ENCODE data around the gene SLC14A1.

SLC14A1 gene

DNA sequence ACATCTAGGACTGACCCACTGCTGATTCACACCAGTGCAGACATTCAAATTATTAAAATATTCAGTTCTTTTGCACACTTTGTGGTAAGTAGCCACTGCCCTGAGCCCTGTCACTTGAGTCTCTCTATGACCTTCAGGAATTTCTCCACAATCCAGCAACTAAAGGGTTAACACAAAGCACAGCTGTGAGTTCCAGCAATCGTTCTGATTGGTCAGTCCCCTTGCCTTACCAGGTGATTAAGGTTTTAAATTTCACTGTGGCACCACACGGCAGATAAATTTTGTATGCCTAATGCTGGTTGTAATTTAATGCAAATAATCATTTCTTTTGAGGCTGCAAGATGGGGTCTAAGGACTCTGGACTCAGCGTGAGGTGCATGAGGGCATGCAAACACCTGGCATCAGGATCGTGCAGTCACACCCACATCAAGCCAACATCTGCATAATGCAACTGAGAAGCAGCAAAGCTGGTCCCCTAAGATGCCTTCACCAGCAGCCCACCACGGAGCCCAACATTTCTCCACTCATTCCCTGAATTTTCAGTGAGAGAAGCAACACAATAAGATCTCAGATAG lies 36.6 kb downstream of the SLC14A1 start:
- DNase-seq = peak; percentile 38

DNA sequence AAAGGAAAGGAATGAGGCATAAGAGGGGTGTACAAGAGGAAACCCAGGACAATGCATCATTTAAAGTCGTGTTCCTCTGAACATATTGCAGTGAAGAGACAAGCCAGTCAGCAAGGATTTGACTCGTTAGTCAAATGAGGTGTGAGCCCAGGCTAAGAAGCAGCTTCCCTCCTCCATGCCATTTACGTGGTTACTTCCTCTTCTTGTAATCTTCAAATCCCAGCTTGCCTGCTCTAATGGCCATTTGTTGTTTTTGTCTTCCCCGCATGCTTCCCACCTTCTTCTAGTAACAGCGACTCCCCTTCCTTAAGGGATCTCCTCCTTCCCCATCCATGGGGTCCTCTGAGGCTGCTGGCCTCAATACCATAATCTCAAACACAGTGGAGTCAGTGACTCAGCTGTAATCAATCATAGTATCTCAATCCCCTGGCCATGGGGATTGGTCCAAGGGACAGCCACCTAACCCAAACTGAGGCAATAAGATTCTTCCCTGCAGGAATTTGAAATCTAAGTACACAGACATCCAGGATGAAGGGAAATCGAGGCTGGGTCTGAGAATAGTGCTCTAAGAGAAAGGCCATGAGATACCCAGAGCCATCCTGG lies 37.6 kb downstream of the SLC14A1 start:
- no peak for DNase-seq

DNA sequence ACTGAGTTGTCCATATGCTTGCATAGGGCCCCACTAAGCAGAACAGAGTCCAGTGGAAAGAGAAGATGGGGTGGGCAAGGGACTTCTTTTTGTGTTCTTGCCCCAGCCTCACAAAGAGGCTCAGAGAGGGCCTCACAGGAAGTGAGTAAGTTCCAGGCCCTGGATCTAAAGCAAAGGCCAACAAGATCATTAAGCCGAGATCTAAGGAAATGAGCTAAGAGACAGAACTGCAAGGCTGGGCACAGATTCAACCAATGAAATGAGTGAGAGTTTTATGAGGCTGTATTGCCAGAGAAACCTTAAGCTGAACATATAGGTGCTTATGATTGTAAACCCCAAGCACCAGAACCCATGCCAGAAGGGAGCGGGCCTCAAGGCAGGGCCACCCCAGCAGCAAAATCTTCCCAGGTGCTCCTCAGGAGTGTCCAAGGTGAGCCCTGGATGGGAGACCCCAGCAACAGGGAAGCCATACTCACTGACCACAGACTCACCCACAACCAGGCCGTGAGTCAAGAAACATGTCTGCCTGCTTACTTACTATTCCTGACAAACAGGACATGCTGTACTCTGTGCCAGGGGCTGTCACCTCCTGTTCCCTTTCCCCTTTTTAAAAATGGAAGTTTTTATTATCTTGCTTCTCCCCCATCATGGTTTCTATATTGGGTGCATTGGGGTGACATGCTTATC lies 40.2 kb downstream of the SLC14A1 start:
- DNase-seq = no peak

DNA sequence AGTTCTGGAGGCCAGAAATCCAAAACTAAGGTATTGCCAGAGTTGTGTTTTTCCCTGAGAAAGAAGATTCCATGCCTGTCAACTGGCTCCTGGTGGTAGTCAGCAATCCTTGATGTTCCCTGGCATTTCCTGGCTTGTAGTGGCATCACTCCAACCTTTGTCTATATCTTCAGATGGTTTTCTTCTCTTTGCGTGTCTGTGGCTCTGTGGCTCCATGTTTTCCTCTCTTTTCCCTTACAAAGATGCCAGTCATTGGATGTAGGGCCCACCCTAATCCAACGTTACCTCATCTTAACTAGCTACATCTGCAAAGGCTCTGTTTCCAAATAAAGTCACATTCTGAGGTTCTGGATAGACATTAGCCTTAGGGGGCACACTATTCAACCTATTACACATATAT lies 41.8 kb downstream of the SLC14A1 start:
- DNase-seq = no peak

DNA sequence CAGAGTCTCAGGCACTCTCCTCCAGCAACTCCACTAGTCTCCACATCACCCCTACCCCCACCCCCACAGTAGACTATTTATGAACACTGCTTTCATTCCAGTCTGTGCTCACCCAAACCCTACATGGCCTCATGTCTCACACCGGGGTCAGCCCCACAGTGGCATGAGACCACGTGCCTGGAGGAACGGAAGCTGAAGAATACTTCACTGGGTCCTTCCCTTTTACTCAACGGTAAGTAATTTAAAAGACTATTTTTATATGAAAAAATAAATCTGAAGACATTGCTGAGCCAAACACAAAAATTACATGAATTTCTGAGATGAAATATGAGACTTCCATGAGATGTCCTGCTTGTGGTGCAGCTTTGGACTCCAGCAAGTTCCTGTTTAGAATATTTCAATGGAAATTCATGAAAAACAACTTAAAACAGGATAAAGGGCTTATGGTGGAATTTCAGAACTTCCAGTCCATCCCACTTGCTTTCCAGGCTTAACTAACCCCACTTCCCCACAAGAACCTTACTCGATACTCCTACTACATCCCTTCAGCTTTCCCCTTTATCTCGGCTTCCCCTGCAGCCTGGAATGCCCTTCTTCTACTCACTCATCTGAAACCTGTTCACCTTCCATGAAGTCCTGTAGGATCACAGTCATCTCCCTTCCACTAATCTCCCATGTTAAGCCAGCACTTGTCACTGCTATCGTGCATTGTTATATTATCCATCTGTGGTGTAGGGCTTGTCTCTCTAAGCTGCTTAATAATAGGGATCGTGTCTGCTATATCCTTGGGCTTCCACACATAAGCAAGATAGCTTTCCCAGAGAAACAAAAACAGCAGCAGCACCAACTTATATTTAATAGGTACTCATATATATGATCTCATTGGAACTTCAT lies 47.9 kb downstream of the SLC14A1 start:
- DNase-seq = no peak

DNA sequence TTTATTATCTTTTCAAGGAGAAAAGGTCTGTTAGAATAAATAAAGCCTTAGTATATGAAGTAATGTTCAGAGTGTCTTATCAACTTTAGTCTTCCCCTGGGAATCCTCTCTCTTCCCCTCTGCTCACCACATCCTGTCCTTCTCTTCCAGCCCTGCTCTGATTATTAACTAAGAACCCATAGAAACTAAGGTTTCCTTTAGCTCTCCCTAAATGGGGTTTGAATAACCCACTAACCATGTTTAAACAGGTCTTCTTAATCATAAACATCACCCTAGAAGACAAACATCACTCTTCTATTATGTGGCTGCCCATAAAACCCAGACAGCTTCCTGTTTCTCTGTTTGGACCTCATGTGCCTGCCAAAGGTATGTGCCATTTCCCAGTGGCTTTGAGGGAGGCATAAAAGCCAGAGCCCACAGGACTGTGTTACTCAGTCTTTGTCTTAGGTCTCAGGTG lies 50.1 kb downstream of the SLC14A1 start:
- no peak for DNase-seq

DNA sequence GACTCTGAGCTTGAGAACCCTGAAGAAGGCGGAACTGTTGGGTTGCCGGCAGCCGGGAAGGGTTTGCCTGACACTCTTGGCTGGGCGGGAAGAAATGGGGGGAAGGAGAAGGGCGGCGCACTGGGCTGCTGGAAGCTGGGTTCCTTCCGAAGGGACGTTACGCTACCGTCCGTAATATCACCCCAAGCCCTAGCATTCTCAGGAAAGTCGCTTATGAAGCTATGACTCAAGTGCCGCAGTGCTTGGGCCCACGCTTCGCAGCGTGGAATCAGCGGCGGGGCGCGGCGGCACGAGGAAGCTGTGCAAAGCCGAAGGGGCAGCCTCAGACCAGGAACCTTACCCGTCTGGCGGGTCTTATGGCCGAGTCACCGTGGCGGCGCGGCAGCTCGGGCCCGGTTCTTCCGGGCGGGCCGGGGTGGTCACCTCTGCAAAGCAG lies 51.3 kb downstream of the SLC14A1 start:
- peak; percentile 92 for DNase-seq

DNA sequence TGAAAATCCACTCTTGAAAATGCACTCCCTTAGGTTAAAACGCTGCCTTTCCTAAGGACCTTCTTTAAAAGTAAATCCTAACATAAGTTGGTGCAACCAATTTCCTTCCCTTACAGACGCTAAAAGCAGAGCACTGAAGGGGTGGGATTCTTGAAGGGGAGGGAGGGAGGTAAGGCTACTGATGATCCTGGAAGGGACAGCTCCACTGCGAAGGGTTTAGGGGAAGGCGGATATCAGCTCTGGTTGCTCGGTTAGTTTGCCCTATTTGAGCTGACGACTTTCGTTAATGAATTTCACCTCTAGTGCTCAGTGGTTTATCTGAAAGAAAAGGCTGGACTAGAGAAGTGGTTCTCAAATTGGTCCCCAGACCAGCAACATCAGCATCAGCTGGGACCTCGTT lies 51.8 kb downstream of the SLC14A1 start:
- DNase-seq = peak; percentile 62

DNA sequence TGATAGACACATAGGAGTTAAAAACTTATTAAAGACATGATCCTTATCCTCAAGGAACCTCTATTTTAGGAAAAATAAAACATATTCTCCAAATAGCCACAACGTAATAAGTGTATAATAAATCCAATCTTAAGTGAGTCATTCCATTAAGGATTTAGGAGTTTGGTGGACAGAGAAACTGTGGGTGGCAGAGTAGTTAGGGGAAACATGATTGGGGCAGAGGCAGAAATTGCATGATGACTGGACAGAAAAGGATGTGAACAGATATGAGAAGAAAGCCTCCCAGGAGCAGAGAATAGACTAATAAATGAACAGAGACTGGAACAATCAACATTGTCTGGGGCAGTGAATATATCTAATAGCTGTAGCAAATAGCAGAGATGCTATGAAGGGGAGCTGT lies 53.4 kb downstream of the SLC14A1 start:
- DNase-seq = no peak

DNA sequence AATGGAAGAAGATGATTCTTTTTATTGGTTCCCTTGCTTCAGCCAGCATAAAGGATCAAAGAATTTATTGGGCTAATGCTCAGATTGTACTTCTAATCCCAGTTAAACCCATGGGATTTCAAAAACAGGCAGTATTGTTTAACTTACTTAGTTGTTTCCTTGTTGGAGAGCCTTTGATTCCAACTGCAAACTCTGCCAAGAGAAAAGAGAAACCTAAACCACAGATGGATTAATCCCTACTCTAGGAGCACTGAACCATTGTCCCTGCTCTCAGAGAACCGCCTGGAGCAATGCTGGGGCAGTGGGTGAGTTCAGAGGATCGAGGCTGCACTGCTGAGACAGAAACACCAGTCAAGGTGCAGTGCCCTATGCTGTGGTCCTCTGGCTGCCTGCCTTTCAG lies 56.6 kb downstream of the SLC14A1 start:
- DNase-seq = peak; percentile 33

DNA sequence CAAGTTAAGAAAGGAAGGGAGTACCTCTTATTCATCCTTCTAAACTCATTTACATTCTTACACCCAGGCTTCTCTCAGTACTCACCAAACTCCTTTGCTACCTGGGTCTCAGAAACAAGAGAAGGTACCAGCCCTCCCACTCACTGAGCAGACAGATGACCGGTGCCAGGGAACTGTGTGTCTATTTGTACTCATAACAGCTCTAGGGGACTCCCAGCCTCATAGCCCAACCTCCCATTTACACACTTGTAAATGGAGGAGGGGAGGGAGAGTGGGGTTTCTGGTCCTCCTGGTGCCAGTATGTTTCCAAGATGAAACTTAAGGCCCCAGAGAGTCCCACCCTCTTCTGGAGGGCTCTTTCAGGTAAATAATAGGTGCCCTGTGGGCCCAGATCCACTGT lies 58.7 kb downstream of the SLC14A1 start:
- DNase-seq = no peak

DNA sequence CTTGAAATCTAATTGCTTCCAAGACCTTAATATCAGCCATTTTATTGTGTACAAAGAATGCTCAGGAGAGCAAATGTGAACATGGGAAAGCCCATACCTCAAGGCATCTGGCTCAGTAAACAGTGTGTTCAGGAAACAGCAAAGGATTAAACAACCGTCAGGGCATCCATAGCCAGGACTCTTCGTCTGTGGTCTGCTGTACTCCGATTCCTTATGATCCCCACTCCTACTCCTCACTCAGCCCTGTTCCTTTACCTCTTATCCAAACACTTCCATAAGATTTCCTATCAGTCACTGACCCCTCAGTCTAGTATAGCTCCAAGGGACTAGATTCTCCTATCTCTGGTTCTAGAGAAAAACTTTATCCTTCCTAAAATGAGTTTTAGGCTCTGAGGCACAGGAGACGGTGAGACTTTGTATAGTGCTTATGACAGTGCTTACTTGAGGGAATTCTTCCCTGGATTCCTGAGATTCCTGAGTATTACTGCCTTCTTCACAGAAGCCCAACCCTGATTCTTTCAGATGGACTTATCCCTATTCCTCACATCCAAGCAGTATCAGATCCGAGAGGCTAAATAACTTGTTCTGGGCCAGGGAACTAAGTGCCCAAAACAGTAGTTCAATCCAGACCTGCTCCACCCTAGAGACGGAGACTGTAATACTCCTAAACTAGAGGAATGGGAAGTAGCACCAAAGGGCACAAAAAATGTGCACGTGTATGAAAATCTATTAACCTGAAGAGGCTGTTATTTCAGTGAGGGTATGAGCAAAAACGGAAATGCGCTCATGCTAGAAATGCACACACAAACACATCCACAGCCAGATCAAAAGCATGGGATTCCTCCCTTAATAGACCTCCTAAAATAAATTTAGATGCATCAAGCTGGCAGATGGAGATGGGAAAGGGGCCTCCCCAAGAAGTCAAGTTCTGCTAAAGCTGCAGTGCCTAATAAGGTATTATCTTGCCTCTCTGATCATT lies 59.4 kb downstream of the SLC14A1 start:
- no peak for DNase-seq

DNA sequence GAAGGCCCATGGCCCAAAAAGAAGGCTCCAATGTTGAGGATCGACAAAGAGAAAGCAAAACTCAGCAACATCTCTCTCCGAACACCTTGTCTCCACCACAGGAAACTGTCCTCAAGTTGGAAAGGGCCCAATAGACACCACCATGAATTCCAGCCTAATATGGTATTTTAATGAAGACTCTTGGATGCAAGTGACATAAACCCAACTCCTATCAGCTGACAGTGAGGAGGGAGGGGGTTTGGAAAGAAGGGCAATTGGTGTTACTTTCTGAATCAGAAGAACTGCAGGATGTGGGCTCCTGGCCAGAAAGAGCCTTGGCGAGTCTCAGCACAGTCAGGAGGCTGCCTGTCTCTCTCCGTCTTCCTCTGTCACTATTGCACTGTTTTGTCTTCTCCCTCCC lies 61.2 kb downstream of the SLC14A1 start:
- no peak for DNase-seq

DNA sequence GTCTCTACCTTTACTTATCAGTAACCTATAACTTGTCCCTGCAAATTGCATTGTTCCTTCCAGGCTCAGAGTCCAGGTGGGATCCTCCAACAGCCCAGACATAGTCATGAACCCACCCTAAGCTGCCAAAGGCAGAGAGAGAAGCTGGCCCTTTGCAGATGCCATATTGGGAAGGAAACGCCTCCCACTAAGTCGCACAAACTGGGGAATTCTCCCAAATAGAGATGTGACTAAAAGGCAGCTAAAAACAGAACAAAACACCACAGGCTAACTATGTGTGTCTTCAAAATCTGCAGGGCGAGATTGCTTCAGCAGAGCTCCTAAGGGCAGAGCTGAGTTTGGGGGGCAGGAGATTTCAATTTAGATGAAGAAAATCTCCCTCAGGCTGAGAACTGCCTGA lies 63.0 kb downstream of the SLC14A1 start:
- DNase-seq = no peak

DNA sequence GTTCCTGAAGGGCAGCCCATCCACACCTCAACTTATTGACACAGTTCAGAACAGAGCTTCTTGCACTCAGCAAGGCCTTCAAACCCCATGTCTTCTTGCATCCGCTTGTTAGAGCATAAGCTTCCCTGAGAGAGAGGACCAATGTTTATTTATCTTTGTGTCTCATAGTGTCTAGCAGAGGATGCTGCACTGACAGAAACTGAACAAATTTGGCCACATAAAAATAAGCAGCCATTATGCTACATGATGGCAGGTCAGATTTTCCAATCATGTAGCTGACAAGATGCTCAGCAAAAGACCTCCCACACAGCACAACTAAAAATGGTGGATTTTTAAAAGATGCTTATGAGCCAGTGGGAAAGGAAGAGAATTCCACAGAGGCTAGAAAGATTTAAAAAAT lies 63.4 kb downstream of the SLC14A1 start:
- DNase-seq = no peak

DNA sequence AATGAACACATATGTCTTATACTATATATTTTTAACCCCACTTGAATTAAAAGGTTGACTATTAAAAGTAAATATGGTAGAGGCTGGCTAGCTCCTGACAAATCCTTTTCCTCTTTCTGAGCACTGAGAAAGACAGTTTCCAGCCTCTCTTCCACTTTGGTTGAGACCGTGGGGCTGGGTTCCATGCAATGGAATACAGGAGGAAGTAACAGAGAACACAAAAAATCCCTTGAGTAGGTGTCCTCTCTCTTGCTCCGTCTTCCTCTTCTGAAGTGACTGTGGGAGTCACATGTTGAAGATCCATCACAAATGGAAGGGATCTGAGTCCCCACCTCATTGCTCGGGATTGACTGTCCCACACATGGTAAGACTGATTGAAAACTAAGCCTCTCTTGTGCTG lies 64.9 kb downstream of the SLC14A1 start:
- DNase-seq = no peak

DNA sequence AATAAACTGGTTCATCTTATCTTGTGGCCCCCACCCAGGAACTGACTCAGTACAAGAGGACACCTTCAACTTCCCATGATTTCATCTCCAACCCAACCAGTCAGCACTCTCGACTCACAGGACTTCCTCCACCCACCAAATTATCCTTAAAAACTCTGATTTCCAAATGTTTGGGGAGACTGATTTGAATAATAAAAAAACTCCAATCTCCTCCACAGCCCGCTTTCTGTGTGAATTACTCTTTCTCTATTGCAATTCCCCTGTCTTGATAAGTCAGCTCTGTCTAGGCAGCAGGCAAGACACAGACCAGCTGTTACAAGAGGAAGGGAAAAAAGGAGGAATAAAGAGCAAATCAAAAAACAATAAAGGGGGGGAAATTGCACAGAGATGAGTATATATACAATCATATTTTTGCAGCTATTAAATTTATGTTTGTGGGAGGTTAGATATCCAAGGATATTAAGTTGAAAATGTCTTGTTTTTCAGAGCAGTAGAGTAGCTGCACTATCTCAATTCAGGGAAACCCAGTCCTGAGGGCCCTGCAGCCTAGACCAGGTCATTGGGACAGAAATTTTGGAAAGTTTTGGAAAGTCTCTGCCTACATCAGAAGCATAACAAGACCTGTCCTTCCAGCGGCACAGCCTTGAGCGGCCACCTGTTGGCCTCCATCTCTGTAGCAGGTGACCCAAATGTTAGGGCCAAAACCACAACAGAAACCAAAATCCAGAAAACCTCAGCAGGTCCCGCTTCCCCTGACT lies 68.7 kb downstream of the SLC14A1 start:
- DNase-seq = no peak

DNA sequence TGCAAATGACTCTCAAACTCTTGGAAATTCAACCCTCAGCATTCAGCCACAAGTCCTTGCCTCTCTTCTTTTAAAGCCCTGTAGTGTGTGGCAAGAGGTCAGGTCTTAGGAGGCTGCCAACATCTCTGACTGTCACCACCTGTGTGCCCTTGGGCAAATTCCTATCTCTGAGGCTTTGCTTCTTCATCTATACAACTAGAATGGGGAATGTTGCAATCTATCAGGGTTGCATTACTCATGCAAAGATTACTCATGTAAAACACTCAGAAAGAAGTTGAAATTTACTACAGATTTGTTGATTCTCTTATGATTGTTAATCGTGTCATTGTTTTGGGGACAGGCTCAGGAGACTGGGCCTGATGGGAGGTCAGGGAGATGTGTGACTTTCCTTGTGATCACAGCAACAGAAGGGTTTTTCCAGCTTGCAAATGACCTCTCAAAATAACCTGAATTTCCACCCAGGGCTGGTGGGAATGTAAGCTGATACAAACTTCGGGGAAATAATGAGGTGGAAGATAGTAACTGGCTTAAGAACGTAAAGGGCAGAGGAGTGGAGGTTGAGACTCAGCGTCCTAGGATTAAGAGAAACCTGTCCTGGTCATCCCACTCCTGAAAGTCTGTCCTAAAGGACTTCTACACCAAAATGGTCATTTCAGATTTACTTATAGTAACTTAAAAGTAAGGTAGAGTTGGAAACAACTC lies 69.4 kb downstream of the SLC14A1 start:
- DNase-seq = no peak

DNA sequence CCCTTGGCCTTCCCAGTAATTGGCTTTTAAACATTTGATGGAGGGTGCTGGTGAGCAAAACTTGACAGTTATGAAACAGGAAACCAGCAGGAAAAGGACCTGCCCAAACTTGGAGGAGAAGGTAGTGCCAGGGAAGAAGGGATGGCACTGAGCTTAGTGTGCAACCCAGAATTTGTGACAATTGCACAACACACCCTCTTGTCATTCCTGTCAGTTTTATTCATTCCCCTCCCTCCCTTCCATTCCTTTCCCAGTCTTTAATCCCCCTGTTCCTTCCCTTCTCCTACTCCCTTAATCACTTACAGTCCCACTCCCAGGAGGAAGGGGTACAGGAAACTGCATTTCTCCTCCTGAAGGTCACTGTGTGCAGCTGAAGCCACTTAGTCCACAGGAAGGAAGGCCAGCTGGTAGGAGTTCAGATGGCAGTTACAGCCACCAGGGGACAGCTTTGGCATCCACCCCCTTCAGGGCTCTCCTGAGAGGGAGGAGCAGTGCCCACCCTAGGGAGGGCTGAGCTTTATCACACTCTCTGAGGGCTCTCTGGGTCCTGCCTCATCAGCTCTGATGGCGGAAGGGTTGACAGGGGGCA lies 77.5 kb downstream of the SLC14A1 start:
- DNase-seq = no peak

Data from eye (tissue), 1 donor.